ENCODE measurements around the gene BACH2.

DNA sequence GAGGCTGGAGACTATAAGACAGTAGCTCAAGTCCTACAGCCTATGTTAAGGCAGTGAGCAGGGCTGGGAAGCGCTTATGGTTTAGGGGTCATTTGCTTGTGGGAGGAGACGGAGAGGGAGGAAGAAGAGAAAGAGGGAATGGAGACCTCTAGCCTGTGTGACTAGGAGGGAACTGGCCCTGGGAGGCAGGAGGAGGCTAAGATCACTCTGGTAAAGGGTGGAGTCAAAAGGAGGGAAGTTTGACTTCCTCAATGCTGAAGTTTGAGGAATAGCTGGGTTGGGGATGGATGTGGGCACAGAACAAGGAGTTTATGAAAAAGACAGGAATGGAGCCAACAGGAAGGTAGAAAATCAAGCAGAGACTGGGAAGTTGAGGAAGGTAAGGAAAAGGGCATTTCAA, 6.4 kb upstream of the BACH2 start:
- TF ChIP-seq, protein P1, sequence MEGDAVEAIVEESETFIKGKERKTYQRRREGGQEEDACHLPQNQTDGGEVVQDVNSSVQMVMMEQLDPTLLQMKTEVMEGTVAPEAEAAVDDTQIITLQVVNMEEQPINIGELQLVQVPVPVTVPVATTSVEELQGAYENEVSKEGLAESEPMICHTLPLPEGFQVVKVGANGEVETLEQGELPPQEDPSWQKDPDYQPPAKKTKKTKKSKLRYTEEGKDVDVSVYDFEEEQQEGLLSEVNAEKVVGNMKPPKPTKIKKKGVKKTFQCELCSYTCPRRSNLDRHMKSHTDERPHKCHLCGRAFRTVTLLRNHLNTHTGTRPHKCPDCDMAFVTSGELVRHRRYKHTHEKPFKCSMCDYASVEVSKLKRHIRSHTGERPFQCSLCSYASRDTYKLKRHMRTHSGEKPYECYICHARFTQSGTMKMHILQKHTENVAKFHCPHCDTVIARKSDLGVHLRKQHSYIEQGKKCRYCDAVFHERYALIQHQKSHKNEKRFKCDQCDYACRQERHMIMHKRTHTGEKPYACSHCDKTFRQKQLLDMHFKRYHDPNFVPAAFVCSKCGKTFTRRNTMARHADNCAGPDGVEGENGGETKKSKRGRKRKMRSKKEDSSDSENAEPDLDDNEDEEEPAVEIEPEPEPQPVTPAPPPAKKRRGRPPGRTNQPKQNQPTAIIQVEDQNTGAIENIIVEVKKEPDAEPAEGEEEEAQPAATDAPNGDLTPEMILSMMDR (conservative IDR thresholded peaks at IDR 0.05), result no peak
- TF ChIP-seq ZFX (IDR thresholded peaks at IDR 0.05), result no peak

All from C4-2B (cell line).